Measurements from ENCODE around the gene ALOX15.
"Not testable (repeated sequence)": the region's sequence is repeated elsewhere in the genome, so short reads cannot be mapped to it uniquely, and the experiment has no call there.

ALOX15 gene

GRCh38 chr17:4641297-4642195, at the start of gene ALOX15:
TSS of gene ALOX15 (minus strand) at chr17:4641678. CDS start at chr17:4641651, 27 bp downstream.
- DNase-seq (ENCODE audit: low spot score), result no peak

- DNase-seq (ENCODE audit: low spot score), result no peak
These were observed 49.3 kb upstream of the ALOX15 start for GRCh38 chr17:4690745-4691144.

- not testable (repeated sequence) for DNase-seq (ENCODE audit: low spot score)
These were observed 48.4 kb upstream of the ALOX15 start for GRCh38 chr17:4689872-4690271.

- DNase-seq (ENCODE audit: low spot score), result not testable (repeated sequence)
These were observed 42.3 kb upstream of the ALOX15 start for GRCh38 chr17:4683739-4684138.

- DNase-seq (ENCODE audit: low spot score), result no peak
These were observed 38.2 kb upstream of the ALOX15 start for GRCh38 chr17:4679658-4680057.

- no peak for DNase-seq (ENCODE audit: low spot score)
These were observed 37.1 kb upstream of the ALOX15 start for GRCh38 chr17:4678448-4679026.

GRCh38 chr17:4676791-4677190, 35.3 kb upstream of the ALOX15 start:
- DNase-seq (ENCODE audit: low spot score), result no peak

GRCh38 chr17:4675791-4676190, 34.3 kb upstream of the ALOX15 start:
- no peak for DNase-seq (ENCODE audit: low spot score)

- DNase-seq (ENCODE audit: low spot score), result no peak
These were observed 33.2 kb upstream of the ALOX15 start for GRCh38 chr17:4674685-4674998.

GRCh38 chr17:4673986-4674684, 32.7 kb upstream of the ALOX15 start:
- no peak for DNase-seq (ENCODE audit: low spot score)

GRCh38 chr17:4673169-4673568, 31.7 kb upstream of the ALOX15 start:
- no peak for DNase-seq (ENCODE audit: low spot score)

GRCh38 chr17:4672751-4673150, 31.3 kb upstream of the ALOX15 start:
- DNase-seq (ENCODE audit: low spot score), result no peak

GRCh38 chr17:4672055-4672630, 30.7 kb upstream of the ALOX15 start:
- no peak for DNase-seq (ENCODE audit: low spot score)

GRCh38 chr17:4667166-4667565, 25.7 kb upstream of the ALOX15 start:
- DNase-seq (ENCODE audit: low spot score), result no peak

GRCh38 chr17:4666296-4666695, 24.8 kb upstream of the ALOX15 start:
- no peak for DNase-seq (ENCODE audit: low spot score)

GRCh38 chr17:4665027-4665426, 23.5 kb upstream of the ALOX15 start:
- no peak for DNase-seq (ENCODE audit: low spot score)

- no peak for DNase-seq (ENCODE audit: low spot score)
These were observed 22.8 kb upstream of the ALOX15 start for GRCh38 chr17:4664230-4664629.

GRCh38 chr17:4663711-4664110, 22.2 kb upstream of the ALOX15 start:
- DNase-seq (ENCODE audit: low spot score), result no peak

- no peak for DNase-seq (ENCODE audit: low spot score)
These were observed 17.2 kb upstream of the ALOX15 start for GRCh38 chr17:4658478-4659305.

- no peak for DNase-seq (ENCODE audit: low spot score)
These were observed 16.2 kb upstream of the ALOX15 start for GRCh38 chr17:4657678-4658077.

- not testable (repeated sequence) for DNase-seq (ENCODE audit: low spot score)
These were observed 14.5 kb upstream of the ALOX15 start for GRCh38 chr17:4655933-4656332.

- DNase-seq (ENCODE audit: low spot score), result no peak
These were observed 11.5 kb upstream of the ALOX15 start for GRCh38 chr17:4652997-4653396.

Data from germinal center (tissue), 1 donor.